AG09319 (cell line): Measurements from ENCODE around the gene KCNC3.

Experiments
- DNase-seq: peaks from one replicate; pipeline ENCODE4 v3.0.0-alpha.2; 2010; ENCODE audit warnings: low read depth; ENCODE audit errors: extremely low read depth
- TF ChIP-seq, protein P1 (sequence below): IDR thresholded peaks from 2 replicates; pipeline ENCODE4 v1.5.1; 2011; ENCODE audit warnings: low read depth, mild to moderate bottlenecking, inconsistent platforms, low read length, moderate library complexity

Gene KCNC3

DNA sequence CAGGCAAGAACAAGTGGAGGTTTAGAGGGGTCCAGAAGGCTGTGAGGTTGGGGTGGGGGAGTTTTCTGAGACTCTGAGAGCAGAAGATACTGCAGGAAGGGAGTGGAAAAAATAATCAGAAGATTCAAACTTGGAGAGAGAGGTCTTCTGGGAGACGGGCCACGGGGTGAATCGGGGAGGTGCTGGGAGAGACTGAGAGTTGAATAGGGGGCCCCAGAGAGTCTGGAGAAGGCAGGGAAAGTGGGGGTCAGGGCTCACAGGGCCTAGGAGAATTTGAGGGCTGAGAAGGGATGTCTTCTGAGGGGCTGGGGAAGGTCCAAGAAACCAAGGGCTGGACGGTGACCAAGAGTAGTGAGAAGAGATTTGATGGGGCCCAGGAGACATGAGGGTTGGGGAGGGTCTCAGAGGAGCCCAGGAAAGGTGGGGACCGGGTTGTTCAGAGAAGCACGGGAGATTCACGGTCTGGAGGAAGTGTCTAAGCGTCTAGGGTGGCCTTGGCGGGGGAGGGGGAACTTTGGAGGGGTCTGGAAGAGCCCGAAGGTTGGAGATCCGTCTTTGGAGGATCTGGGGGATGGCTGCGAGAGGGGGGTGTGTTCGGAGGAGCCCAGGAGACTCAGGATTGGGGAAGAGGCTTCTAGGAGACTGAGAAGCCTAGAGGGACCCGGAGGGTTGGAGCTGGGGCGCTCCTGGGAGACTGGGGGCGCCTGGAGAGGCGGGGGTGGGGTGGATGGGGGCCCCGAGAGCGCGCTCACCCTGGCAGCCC lies 1.5 kb downstream of the KCNC3 start:
- TF ChIP-seq, protein P1, sequence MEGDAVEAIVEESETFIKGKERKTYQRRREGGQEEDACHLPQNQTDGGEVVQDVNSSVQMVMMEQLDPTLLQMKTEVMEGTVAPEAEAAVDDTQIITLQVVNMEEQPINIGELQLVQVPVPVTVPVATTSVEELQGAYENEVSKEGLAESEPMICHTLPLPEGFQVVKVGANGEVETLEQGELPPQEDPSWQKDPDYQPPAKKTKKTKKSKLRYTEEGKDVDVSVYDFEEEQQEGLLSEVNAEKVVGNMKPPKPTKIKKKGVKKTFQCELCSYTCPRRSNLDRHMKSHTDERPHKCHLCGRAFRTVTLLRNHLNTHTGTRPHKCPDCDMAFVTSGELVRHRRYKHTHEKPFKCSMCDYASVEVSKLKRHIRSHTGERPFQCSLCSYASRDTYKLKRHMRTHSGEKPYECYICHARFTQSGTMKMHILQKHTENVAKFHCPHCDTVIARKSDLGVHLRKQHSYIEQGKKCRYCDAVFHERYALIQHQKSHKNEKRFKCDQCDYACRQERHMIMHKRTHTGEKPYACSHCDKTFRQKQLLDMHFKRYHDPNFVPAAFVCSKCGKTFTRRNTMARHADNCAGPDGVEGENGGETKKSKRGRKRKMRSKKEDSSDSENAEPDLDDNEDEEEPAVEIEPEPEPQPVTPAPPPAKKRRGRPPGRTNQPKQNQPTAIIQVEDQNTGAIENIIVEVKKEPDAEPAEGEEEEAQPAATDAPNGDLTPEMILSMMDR: no peak
- DNase-seq: no peak

DNA sequence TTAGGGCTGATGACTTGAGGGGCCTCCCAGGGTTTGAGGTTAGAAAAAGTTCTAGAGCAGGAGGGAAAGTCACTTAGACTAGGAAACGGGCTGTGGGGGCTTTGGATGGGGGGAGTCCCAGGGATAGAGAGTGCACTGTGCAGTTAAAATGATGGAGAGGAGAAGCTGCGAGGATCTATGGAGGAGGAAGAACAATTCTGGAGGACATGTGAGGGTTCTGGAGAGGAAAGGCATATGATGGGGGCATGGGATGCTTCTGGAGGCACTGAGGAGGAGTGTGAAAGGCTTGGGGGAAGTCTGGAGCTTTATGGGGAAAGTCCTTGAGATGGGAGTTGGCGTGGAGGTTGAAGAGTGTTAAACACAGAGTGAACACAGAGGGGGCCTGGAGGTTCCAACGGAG lies 2.2 kb downstream of the KCNC3 start:
- TF ChIP-seq, protein P1: no peak
- DNase-seq: no peak

GRCh38 chr19:50326101-50326664 lies 3.0 kb downstream of the KCNC3 start:
- no peak for DNase-seq
- TF ChIP-seq, protein P1: no peak

- TF ChIP-seq, protein P1: no peak
Measured at GRCh38 chr19:50325310-50326100, 3.7 kb downstream of the KCNC3 start.

DNA sequence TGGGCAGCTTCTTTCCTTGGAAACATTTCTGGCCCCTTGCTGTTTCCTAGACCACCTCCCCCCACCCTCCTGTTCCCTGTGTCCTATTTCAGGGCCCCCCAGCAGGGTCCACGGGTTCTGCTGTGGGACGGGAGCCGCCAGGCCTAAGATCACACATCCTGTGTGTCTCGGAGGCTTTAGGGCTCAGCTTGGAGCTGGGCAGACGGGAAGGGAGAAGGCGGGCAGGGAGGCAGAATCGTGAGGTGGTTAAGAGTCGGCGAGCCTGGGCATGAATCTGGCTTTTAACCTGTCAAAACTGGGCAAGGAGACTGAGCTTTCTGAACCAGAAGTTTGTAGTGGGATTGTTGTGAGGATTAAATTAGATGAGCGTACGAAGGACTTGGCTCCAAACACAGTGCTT lies 4.8 kb downstream of the KCNC3 start:
- DNase-seq: no peak
- TF ChIP-seq, protein P1: no peak

More at GRCh38 chr19:50325310-50326100, 3.7 kb downstream of the KCNC3 start:
- no peak for DNase-seq

DNA sequence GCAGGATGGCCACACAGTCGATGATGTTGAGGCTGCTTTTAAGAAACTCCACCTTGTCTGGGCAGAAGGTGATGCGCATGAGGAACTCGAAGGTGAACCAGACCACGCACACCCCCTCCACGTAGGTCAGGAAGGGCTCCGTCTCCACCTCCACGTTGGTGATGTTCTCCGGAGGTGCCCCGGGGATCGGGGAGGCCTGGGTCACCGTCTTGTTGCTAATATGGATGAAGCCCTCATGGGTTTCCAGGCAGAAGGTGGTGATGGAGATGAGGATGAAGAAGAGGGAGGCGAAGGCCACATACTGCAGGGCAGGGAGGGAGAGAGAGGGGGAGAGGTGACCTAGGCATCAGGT lies 5.4 kb downstream of the KCNC3 start:
- no peak for DNase-seq
- TF ChIP-seq, protein P1: no peak
